ENCODE data around the gene SNRNP48.

SNRNP48 gene

DNA sequence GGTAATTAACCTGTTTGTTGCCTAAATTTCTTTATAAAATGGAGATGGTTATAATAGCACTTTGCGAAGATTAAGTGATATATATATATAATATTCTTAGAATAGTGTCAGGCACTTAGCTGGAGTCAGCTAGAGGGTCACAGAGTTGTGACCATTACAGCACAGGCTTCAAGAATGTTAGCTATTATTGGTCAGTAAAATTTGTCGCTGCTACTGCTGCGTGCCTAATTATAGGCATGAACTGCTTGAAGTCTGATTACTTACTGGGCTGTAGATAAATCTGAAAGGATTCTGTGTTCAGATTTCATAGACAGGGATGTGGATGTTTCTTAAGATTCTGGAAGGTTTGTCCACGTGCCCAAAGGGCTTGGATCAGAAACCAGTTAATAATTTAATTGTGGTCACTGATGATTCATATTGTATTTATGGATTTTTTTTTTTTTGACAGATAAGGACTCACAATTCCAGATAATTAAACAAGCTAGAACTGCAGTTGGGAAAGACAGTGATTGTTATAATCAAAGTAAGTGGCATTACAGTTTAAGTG, 4.7 kb downstream of the SNRNP48 start:
- DNase-seq (ENCODE audit: insufficient read length, low spot score) = no peak
- TF ChIP-seq POLR2A (IDR thresholded peaks at IDR 0.05; ENCODE audit: low read depth, low read length) = no peak
- FAIRE-seq = no peak

- TF ChIP-seq POLR2A (IDR thresholded peaks at IDR 0.05; ENCODE audit: low read depth, low read length) = no peak
- FAIRE-seq = no peak
These were observed 14.0 kb downstream of the SNRNP48 start for GRCh38 chr6:7604003-7604402.

GRCh38 chr6:7604506-7604905, 14.5 kb downstream of the SNRNP48 start:
- TF ChIP-seq POLR2A (IDR thresholded peaks at IDR 0.05; ENCODE audit: low read depth, low read length) = no peak
- DNase-seq (ENCODE audit: insufficient read length, low spot score) (no peak), FAIRE-seq (no peak)

More at GRCh38 chr6:7604003-7604402, 14.0 kb downstream of the SNRNP48 start:
- DNase-seq (ENCODE audit: insufficient read length, low spot score) = no peak

DNA sequence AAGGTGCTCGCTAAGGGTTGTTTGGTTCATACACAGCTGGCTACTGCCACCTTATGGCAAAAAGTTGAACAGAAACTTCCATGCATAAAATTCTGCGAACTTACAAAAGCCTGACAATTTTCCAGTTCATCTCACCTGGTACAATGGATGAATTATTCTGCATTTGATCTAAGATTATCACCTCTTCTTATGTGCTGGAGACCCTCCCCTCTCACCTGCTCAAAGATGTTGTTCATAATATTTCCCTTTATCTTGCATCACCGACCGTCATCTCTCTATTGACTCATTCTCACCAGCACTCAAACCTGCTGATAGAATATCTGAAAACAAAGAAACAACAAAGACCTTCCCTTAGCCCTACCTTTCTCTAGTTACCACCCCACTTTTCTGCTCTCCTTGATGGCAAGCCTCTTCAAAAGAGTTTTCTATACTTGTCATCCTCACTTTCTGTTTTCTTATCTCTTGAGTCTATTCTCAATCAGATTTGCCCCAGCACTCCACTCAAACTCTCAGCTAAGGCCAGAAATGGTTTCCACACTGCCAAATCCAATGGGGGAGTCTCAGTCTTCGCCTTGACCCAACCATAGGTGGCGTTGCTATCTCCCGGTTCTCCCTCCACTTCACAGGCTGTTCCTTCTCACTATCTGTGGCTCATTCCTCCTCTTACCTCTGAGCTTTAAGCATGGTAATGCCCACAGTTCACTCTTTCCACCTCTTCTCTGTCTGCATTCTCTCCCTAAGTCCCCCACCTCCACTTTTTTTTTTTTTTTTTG, 25.8 kb downstream of the SNRNP48 start:
- no peak for TF ChIP-seq POLR2A (IDR thresholded peaks at IDR 0.05; ENCODE audit: low read depth, low read length)
- DNase-seq (ENCODE audit: insufficient read length, low spot score) (no peak), FAIRE-seq (peak; percentile 45)

- FAIRE-seq = peak; percentile 6
These were observed 28.1 kb downstream of the SNRNP48 start for GRCh38 chr6:7617801-7618764.

GRCh38 chr6:7621761-7622160, 31.8 kb downstream of the SNRNP48 start:
- no peak for DNase-seq (ENCODE audit: insufficient read length, low spot score)
- no peak for TF ChIP-seq POLR2A (IDR thresholded peaks at IDR 0.05; ENCODE audit: low read depth, low read length)
- no peak for FAIRE-seq

More at GRCh38 chr6:7617801-7618764, 28.1 kb downstream of the SNRNP48 start:
- peak; percentile 43 for DNase-seq (ENCODE audit: insufficient read length, low spot score)
- TF ChIP-seq POLR2A (IDR thresholded peaks at IDR 0.05; ENCODE audit: low read depth, low read length) = no peak

- DNase-seq (ENCODE audit: insufficient read length, low spot score) = no peak
- no peak for FAIRE-seq
- TF ChIP-seq POLR2A (IDR thresholded peaks at IDR 0.05; ENCODE audit: low read depth, low read length) = no peak
These were observed 35.1 kb downstream of the SNRNP48 start for GRCh38 chr6:7624796-7625710.

DNA sequence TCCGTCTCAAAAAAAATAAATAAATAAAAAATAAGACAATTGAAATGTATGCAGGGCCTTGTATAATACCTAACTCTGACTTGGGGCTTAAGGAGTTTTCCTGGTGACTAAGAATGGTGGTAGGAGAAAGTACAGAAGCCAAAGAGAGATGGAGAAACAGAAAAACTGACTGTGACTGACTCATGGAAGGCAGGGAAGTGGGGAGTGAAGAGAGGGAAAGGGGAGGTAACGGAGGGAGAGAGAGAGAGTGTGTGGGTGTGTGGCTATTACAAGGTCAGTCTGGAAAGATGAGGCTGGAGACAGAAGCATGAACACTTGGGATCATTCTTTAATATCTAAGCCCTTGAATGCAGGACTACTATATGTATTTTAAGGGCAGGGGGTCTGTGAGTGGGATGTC, 38.5 kb downstream of the SNRNP48 start:
- FAIRE-seq (no peak), DNase-seq (ENCODE audit: insufficient read length, low spot score) (no peak)
- TF ChIP-seq POLR2A (IDR thresholded peaks at IDR 0.05; ENCODE audit: low read depth, low read length) = no peak

GRCh38 chr6:7628909-7629308, 38.9 kb downstream of the SNRNP48 start:
- DNase-seq (ENCODE audit: insufficient read length, low spot score) (no peak), FAIRE-seq (no peak)
- TF ChIP-seq POLR2A (IDR thresholded peaks at IDR 0.05; ENCODE audit: low read depth, low read length) = no peak

DNA sequence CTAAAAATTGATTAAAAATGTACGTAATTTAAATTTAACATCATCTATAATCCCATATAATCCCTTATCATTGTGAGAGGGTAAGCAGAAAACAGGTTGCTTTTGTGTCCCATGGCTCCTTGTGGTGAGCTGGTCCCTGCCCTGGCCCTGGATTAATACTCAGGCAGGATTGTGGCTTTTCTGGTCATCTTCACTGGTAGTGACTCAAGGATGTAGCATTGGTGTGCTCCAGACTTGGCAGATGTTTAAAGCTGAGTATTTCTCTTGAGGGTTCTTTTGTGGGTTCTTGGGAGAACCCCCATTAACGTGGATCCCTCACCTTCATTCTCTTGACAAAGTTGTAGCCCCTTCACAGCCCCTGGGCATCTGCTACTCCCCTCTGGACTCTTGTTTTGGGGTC, 39.3 kb downstream of the SNRNP48 start:
- TF ChIP-seq POLR2A (IDR thresholded peaks at IDR 0.05; ENCODE audit: low read depth, low read length) = no peak
- DNase-seq (ENCODE audit: insufficient read length, low spot score) = no peak
- no peak for FAIRE-seq

- TF ChIP-seq POLR2A (IDR thresholded peaks at IDR 0.05; ENCODE audit: low read depth, low read length) = no peak
- FAIRE-seq (no peak), DNase-seq (ENCODE audit: insufficient read length, low spot score) (no peak)
These were observed 40.8 kb downstream of the SNRNP48 start for GRCh38 chr6:7630792-7631191.

GRCh38 chr6:7631466-7631865, 41.5 kb downstream of the SNRNP48 start:
- no peak for TF ChIP-seq POLR2A (IDR thresholded peaks at IDR 0.05; ENCODE audit: low read depth, low read length)
- DNase-seq (ENCODE audit: insufficient read length, low spot score) (no peak), FAIRE-seq (no peak)

Measured in H54 (cell line).